NCI-H526 treated with DMSO at 0.1 percent for 48 hours (cell line): ENCODE data around the gene CCL15.

Experiments used
- DNase-seq: peaks from one replicate; lab custom pipeline; 2025; lab: John Stamatoyannopoulos, UW

Gene CCL15

GRCh38 chr17:35991075-35991474, 10.3 kb downstream of the CCL15 start:
- no peak for DNase-seq

GRCh38 chr17:35988164-35988563, 13.2 kb downstream of the CCL15 start:
- DNase-seq = no peak

GRCh38 chr17:35986643-35987042, 14.7 kb downstream of the CCL15 start, which contains the start of gene CCL14:
TSS of gene CCL14 (minus strand) at chr17:35986729. CDS start at chr17:35986649, 80 bp downstream.
- no peak for DNase-seq

- no peak for DNase-seq
These were observed 17.2 kb downstream of the CCL15 start for GRCh38 chr17:35984140-35984539.

- no peak for DNase-seq
These were observed 18.8 kb downstream of the CCL15 start for GRCh38 chr17:35982409-35983191.

- no peak for DNase-seq
These were observed 19.4 kb downstream of the CCL15 start for GRCh38 chr17:35981908-35982330.

GRCh38 chr17:35981246-35981645, 20.1 kb downstream of the CCL15 start, which contains the start of gene CCL16:
TSS of gene CCL16 (minus strand) at chr17:35981497. CDS start at chr17:35981420, 77 bp downstream.
- DNase-seq = no peak

- no peak for DNase-seq
These were observed 23.0 kb downstream of the CCL15 start for GRCh38 chr17:35978346-35978745.

- no peak for DNase-seq
These were observed 23.8 kb downstream of the CCL15 start for GRCh38 chr17:35977509-35977908.

GRCh38 chr17:35973333-35974260, 27.8 kb downstream of the CCL15 start:
- no peak for DNase-seq

GRCh38 chr17:35972945-35973332, 28.4 kb downstream of the CCL15 start:
- no peak for DNase-seq

- no peak for DNase-seq
These were observed 28.8 kb downstream of the CCL15 start for GRCh38 chr17:35972535-35972934.

GRCh38 chr17:35972066-35972465, 29.3 kb downstream of the CCL15 start:
- DNase-seq = no peak

GRCh38 chr17:35969558-35970380, 31.6 kb downstream of the CCL15 start:
- DNase-seq = peak; percentile 44

- DNase-seq = no peak
These were observed 32.8 kb downstream of the CCL15 start for GRCh38 chr17:35968520-35969054.

- DNase-seq = no peak
These were observed 36.1 kb downstream of the CCL15 start for GRCh38 chr17:35965272-35965671.

GRCh38 chr17:35963663-35964062, 37.7 kb downstream of the CCL15 start:
- DNase-seq = no peak

- DNase-seq = no peak
These were observed 47.6 kb downstream of the CCL15 start for GRCh38 chr17:35953720-35954119.

GRCh38 chr17:35949401-35949800, 52.0 kb downstream of the CCL15 start:
- no peak for DNase-seq

- DNase-seq = no peak
These were observed 53.3 kb downstream of the CCL15 start for GRCh38 chr17:35948092-35948491.
